ENCODE data around the gene CNP.

CNP gene

DNA sequence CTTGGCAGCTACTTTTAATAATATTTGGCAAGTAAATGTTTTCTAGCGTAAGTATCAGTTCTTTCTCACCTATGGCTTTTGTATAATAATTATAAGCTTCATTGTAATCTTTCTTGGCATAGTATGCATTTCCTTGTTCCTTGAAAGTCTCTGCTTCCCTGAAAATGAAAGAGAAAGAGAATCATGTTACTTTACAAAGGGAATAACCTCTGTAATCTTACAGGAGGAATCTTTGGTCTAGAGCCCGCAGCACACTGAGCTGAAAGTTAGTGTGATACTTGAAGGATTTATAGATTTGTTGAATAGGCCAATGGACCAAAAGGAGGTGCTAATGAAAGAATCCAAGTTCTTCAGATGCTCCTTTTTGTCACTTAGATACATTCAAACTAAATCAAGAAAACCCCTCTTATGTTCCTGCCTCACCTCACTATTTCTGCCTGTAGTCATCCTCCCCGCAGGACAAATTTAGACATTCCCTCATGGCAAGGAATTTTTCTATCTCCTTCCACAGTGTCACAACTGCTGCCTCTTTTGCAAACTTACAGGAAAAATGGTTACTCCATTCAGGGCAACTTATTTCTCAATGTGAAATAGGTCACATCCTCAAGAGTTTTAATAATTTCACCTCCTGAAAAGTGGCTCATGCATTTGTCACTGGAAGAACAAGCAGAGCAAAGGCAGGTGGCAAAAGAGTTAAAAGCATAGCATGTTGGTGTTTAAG, 34.0 kb downstream of the CNP start:
- Histone ChIP-seq H3K36me3 (peaks cover 53% of the 10 kb centered on the region), H3K4me3 (ENCODE audit: low read depth in 1 of 2, low read length in 1 of 2) (no peak overlapping the region), H3K27me3 (no peaks in the 10 kb centered on the region), H3K27ac (peak overlapping the region; percentile 55), H3K4me1 (ENCODE audit: control insufficient read depth in 1 of 2, insufficient read depth in 1 of 2, low read depth in 1 of 2, low read length in 1 of 2) (peaks cover 29 to 37% of the 10 kb centered on the region in 2 experiments), H3K9me3 (no peaks in the 10 kb centered on the region)
- TF ChIP-seq, protein P1, sequence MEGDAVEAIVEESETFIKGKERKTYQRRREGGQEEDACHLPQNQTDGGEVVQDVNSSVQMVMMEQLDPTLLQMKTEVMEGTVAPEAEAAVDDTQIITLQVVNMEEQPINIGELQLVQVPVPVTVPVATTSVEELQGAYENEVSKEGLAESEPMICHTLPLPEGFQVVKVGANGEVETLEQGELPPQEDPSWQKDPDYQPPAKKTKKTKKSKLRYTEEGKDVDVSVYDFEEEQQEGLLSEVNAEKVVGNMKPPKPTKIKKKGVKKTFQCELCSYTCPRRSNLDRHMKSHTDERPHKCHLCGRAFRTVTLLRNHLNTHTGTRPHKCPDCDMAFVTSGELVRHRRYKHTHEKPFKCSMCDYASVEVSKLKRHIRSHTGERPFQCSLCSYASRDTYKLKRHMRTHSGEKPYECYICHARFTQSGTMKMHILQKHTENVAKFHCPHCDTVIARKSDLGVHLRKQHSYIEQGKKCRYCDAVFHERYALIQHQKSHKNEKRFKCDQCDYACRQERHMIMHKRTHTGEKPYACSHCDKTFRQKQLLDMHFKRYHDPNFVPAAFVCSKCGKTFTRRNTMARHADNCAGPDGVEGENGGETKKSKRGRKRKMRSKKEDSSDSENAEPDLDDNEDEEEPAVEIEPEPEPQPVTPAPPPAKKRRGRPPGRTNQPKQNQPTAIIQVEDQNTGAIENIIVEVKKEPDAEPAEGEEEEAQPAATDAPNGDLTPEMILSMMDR (IDR thresholded peaks at IDR 0.05): no peak

DNA sequence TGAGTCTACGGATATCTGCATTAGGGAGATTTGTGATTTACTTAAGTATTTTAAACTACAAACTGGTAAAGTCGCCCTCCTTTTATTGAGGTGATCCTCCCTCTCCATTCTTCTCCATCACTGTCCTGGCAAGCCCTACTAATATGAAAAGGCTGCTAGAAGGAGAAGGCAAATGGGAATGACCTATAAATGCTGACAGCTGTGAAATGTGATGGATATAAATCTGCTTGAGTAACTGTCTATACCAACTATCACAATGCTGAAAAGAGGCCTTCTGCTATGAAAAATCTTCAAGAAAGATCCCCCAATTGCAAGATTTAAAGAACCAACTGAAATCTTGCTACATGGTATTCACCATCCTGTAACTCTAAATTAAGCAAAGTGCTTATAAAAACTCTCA, 35.1 kb downstream of the CNP start:
- Histone ChIP-seq H3K4me1 (ENCODE audit: control insufficient read depth in 1 of 2, insufficient read depth in 1 of 2, low read depth in 1 of 2, low read length in 1 of 2) (peaks cover 29 to 37% of the 10 kb centered on the region in 2 experiments), H3K27ac (peak overlapping the region; percentile 55), H3K27me3 (no peaks in the 10 kb centered on the region), H3K9me3 (no peaks in the 10 kb centered on the region), H3K4me3 (ENCODE audit: low read depth in 1 of 2, low read length in 1 of 2) (no peak overlapping the region), H3K36me3 (peaks cover 42% of the 10 kb centered on the region)
- TF ChIP-seq, protein P1 (IDR thresholded peaks at IDR 0.05): no peak

DNA sequence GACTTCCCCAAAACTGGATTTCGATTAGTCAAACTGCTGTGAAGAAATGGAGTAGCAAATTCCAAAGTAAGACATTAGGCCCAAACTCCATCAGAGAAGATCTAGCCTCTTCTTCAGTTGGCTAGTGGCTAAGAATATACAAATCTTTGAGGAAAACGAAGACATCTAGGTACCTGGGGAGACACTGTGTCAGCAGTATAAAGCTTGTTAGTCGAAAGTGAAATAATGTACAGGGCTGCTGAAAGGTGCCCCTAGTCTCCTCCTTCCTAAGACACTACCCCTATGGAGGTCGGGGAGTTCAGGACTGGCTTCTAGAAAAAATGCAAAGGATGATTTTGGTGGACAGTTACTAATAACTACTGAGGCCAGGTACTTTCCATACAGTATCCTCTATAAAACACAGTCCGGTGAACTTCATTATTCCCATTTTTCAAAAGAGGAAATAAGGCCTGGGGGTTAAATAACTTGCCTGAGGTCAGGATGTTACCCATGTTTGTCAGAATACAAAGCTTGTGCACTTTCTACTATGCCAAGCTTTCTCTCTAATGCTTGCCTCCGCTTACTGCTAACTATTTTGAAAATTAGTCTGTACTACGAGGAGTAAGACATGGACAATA, 35.7 kb downstream of the CNP start:
- Histone ChIP-seq H3K27me3 (no peaks in the 10 kb centered on the region), H3K27ac (peak overlapping the region; percentile 55), H3K4me3 (ENCODE audit: low read depth in 1 of 2, low read length in 1 of 2) (no peak overlapping the region), H3K9me3 (no peaks in the 10 kb centered on the region), H3K36me3 (peaks cover 36% of the 10 kb centered on the region), H3K4me1 (ENCODE audit: control insufficient read depth in 1 of 2, insufficient read depth in 1 of 2, low read depth in 1 of 2, low read length in 1 of 2) (peaks cover 29 to 37% of the 10 kb centered on the region in 2 experiments)
- TF ChIP-seq, protein P1 (IDR thresholded peaks at IDR 0.05): no peak

DNA sequence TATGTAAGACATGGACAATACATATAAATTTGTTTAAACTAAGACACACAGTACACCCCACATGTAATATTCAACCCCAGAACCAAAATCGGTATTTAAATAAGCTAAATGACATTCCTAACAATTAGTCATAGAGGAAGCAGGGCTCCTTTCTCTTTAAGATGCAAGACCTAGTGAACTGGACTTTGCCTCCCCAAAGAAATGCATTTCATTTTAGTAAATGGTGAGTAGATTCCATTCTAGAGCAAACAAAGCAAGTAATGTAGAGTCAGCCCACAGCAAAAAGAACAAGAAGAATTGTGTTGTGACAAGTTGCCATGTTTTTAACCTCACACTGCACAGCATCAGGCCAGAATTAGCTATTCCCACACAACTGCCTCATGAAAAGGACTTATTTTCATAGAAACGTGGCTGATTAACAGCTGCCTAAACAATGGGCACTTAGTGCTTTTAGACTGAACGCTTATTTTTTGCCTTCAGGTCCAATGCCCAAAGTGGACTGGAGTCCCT, 36.3 kb downstream of the CNP start:
- H3K27me3 ChIP-seq: no peaks in the 10 kb centered on the region
- H3K36me3 ChIP-seq: peaks cover 30% of the 10 kb centered on the region
- H3K4me1 ChIP-seq (ENCODE audit: control insufficient read depth in 1 of 2, insufficient read depth in 1 of 2, low read depth in 1 of 2, low read length in 1 of 2): peaks cover 29 to 37% of the 10 kb centered on the region in 2 experiments
- peak overlapping the region; percentile 55 for H3K27ac ChIP-seq
- H3K4me3 ChIP-seq (ENCODE audit: low read depth in 1 of 2, low read length in 1 of 2): no peak overlapping the region
- TF ChIP-seq, protein P1 (IDR thresholded peaks at IDR 0.05): no peak
- H3K9me3 ChIP-seq: no peaks in the 10 kb centered on the region

DNA sequence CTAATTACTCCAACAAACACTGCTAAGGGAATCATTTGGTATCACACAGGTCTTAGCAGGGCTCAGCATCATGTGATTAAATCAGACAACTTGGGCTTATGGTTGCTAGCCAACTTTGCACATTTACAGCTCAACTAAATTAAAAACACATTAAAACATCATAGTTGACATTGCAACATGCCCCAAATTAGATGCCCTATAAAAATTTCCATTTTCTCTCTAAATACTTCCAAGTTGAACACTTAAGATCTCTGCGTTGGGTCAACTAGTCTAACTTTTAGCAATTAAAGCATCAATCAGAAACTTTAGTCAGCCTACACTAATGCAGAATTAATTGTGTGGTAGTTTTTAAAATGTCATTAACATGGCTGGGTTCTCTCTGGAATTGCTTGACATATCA, 38.6 kb downstream of the CNP start:
- peaks cover 34 to 45% of the 10 kb centered on the region in 2 experiments for H3K4me1 ChIP-seq (ENCODE audit: control insufficient read depth in 1 of 2, insufficient read depth in 1 of 2, low read depth in 1 of 2, low read length in 1 of 2)
- TF ChIP-seq, protein P1 (IDR thresholded peaks at IDR 0.05): no peak
- no peak overlapping the region for H3K27ac ChIP-seq
- H3K36me3 ChIP-seq: peaks cover 7% of the 10 kb centered on the region
- no peaks in the 10 kb centered on the region for H3K27me3 ChIP-seq
- no peak overlapping the region for H3K4me3 ChIP-seq (ENCODE audit: low read depth in 1 of 2, low read length in 1 of 2)
- no peaks in the 10 kb centered on the region for H3K9me3 ChIP-seq

All from neutrophil (primary cell).